IMR-90 (cell line): ENCODE data around the gene IFT25. TPM values are rescaled to one million over a fixed set of nuclear protein-coding genes. Genes with fewer than 3 reads are reported as not detected.
A peak's percentile ranks its signal among the peaks of the same experiment; 100 is the strongest.

Experiments
- ATAC-seq: fragments of 200-7000 bp; cut with Tn5 transposase; 2 replicates; pipeline ENCODE4 v1.9.1; 2020; ENCODE audit warnings: low read depth, mild to moderate bottlenecking, moderate library complexity
- BruUV-seq: library from RNA; stranded (reverse); fragments of 400-500 nt; replicated peaks from 2 replicates; lab custom pipeline; 2021; lab: Mats Ljungman, UMichigan
- CTCF ChIA-PET: fragments of 300-600 bp; formaldehyde crosslinking; extraction: SDS; loops from one replicate; lab custom pipeline; 2021; ENCODE audit warnings: antibody characterized with exemption; lab: Yijun Ruan, JAX
- POLR2A ChIA-PET: fragments of 300-600 bp; sonication (Branson Sonifier 250); formaldehyde crosslinking; loops from one replicate; lab custom pipeline; 2022; ENCODE audit warnings: antibody characterized with exemption; ENCODE audit not compliant: unreplicated experiment; lab: Charles Lee
- DNase-seq: peaks from one replicate; pipeline ENCODE4 v3.0.0; 2013
- H2AFZ ChIP-seq: replicated peaks from 2 replicates; pipeline ENCODE3; 2013; ENCODE audit warnings: low read length, mild to moderate bottlenecking; ENCODE audit not compliant: poor library complexity
- H2AK5ac ChIP-seq: 2 replicates; pipeline ENCODE4 v1.6.1; 2013; ENCODE audit warnings: low read depth, low read length, inconsistent platforms
- H2AK9ac ChIP-seq: replicated peaks from 2 replicates; pipeline ENCODE3; 2013; ENCODE audit warnings: mild to moderate bottlenecking, low read depth, low read length, moderate library complexity; ENCODE audit not compliant: poor library complexity
- H2BK120ac ChIP-seq: 2 replicates; pipeline ENCODE4 v1.6.1; 2013; ENCODE audit warnings: low read depth, low read length, inconsistent platforms
- H2BK15ac ChIP-seq: 3 replicates; pipeline ENCODE4 v1.6.1; 2013; ENCODE audit warnings: low read depth, low read length, inconsistent platforms
- H2BK20ac ChIP-seq: 2 replicates; pipeline ENCODE4 v1.6.1; 2013; ENCODE audit warnings: low read depth, mild to moderate bottlenecking, inconsistent platforms, low read length, moderate library complexity
- H2BK5ac ChIP-seq: 2 replicates; pipeline ENCODE4 v1.6.1; 2013; ENCODE audit warnings: mild to moderate bottlenecking, low read depth, low read length, inconsistent platforms; ENCODE audit not compliant: poor library complexity, severe bottlenecking
- H3K14ac ChIP-seq: replicated peaks from 2 replicates; pipeline ENCODE4 v1.6.1; 2013; ENCODE audit warnings: low read depth, low read length, inconsistent platforms
- H3K18ac ChIP-seq: 2 replicates; pipeline ENCODE4 v1.6.1; 2013; ENCODE audit warnings: low read depth, low read length, control low read depth
- H3K23ac ChIP-seq: 2 replicates; pipeline ENCODE4 v1.6.1; 2013; ENCODE audit warnings: low read depth, low read length, inconsistent platforms
- H3K27ac ChIP-seq: 2 replicates; pipeline ENCODE4 v1.5.1; 2013; ENCODE audit warnings: mild to moderate bottlenecking, control low read depth, low read length; ENCODE audit not compliant: insufficient read depth
- H3K27me3 ChIP-seq: 2 replicates; pipeline ENCODE4 v1.6.1; 2013; ENCODE audit warnings: low read length; ENCODE audit not compliant: control insufficient read depth, insufficient read depth
- H3K36me3 ChIP-seq: 2 replicates; pipeline ENCODE4 v1.6.1; 2013; ENCODE audit warnings: low read length, mixed read lengths; ENCODE audit not compliant: control insufficient read depth, insufficient read depth
- H3K4ac ChIP-seq: 2 replicates; pipeline ENCODE4 v1.6.1; 2013; ENCODE audit warnings: low read depth, low read length, inconsistent platforms
- H3K4me1 ChIP-seq: 2 replicates; pipeline ENCODE4 v1.6.1; 2013; ENCODE audit warnings: low read length, mixed read lengths; ENCODE audit not compliant: control insufficient read depth, insufficient read depth
- H3K4me2 ChIP-seq: 2 replicates; pipeline ENCODE4 v1.6.1; 2013; ENCODE audit warnings: low read depth, mild to moderate bottlenecking, control low read depth, low read length, moderate library complexity
- H3K4me3 ChIP-seq: 2 replicates; pipeline ENCODE4 v1.5.1; 2013; ENCODE audit warnings: low read depth, mild to moderate bottlenecking, control low read depth, low read length, moderate library complexity; ENCODE audit not compliant: insufficient read depth
- H3K56ac ChIP-seq: 2 replicates; pipeline ENCODE4 v1.6.1; 2013; ENCODE audit warnings: low read length, inconsistent platforms; ENCODE audit not compliant: insufficient read depth; ENCODE audit errors: extremely low read depth
- H3K79me1 ChIP-seq, 2 experiments: 2 replicates each; pipeline ENCODE4 v1.6.1; 2013; ENCODE audit warnings: low read length in 2 of 2, inconsistent platforms in 1 of 2, low read depth in 1 of 2
- H3K9ac ChIP-seq: 2 replicates; pipeline ENCODE4 v1.6.1; 2013; ENCODE audit warnings: low read depth, low read length, control low read depth
- H3K9me1 ChIP-seq: 2 replicates; pipeline ENCODE4 v1.6.1; 2013; ENCODE audit warnings: low read length, inconsistent platforms; ENCODE audit not compliant: insufficient read depth
- H3K9me3 ChIP-seq: 2 replicates; pipeline ENCODE4 v1.6.1; 2013; ENCODE audit warnings: low read length; ENCODE audit not compliant: control insufficient read depth, insufficient read depth
- H4K20me1 ChIP-seq: 2 replicates; pipeline ENCODE4 v1.6.1; 2013; ENCODE audit warnings: low read length, inconsistent platforms; ENCODE audit not compliant: insufficient read depth
- H4K5ac ChIP-seq: 2 replicates; pipeline ENCODE4 v1.6.1; 2013; ENCODE audit warnings: mild to moderate bottlenecking, low read depth, low read length, control low read depth
- H4K8ac ChIP-seq, 2 experiments: 2 replicates each; pipeline ENCODE4 v1.6.1; 2013; ENCODE audit warnings: low read depth in 2 of 2, low read length in 2 of 2, control low read depth in 1 of 2, inconsistent platforms in 1 of 2
- H4K91ac ChIP-seq: 2 replicates; pipeline ENCODE4 v1.6.1; 2013; ENCODE audit warnings: low read depth, low read length, inconsistent platforms; ENCODE audit not compliant: insufficient read depth
- CEBPB ChIP-seq: IDR thresholded peaks from 2 replicates; pipeline ENCODE4 v1.6.1; 2012; ENCODE audit warnings: low read depth, low read length, improper control_type of control experiment
- CHD1 ChIP-seq: IDR thresholded peaks from 2 replicates; pipeline ENCODE4 v1.6.1; 2012; ENCODE audit warnings: low read depth, low read length, improper control_type of control experiment
- ELK1 ChIP-seq: fragments of 150-350 bp; IDR thresholded peaks from 2 replicates; pipeline ENCODE4 v1.6.1; 2016; ENCODE audit warnings: low read depth, mild to moderate bottlenecking, low read length, moderate library complexity, borderline replicate concordance
- FOS ChIP-seq: fragments of 150-350 bp; IDR thresholded peaks from 2 replicates; pipeline ENCODE4 v1.6.1; 2016; ENCODE audit warnings: low read depth, low read length
- MAFK ChIP-seq: IDR thresholded peaks from 2 replicates; pipeline ENCODE4 v1.6.1; 2012; ENCODE audit warnings: low read depth, low read length, improper control_type of control experiment
- MXI1 ChIP-seq: IDR thresholded peaks from 2 replicates; pipeline ENCODE4 v1.6.1; 2012; ENCODE audit warnings: low read depth, mild to moderate bottlenecking, low read length, moderate library complexity, borderline replicate concordance
- NFE2L2 ChIP-seq: fragments of 150-350 bp; IDR thresholded peaks from 2 replicates; pipeline ENCODE4 v1.6.1; 2016; ENCODE audit warnings: low read depth, mild to moderate bottlenecking, low read length
- POLR2A ChIP-seq: IDR thresholded peaks from 2 replicates; pipeline ENCODE4 v1.6.1; 2012; ENCODE audit warnings: mild to moderate bottlenecking, low read depth, low read length
- RAD21 ChIP-seq: IDR thresholded peaks from 2 replicates; pipeline ENCODE4 v1.6.1; 2012; ENCODE audit warnings: low read length, improper control_type of control experiment
- RCOR1 ChIP-seq: IDR thresholded peaks from 2 replicates; pipeline ENCODE4 v1.6.1; 2012; ENCODE audit warnings: mild to moderate bottlenecking, low read length, improper control_type of control experiment; ENCODE audit not compliant: insufficient replicate concordance
- RFX5 ChIP-seq: IDR thresholded peaks from 2 replicates; pipeline ENCODE4 v1.8.0; 2012; ENCODE audit warnings: low read depth, mild to moderate bottlenecking, low read length, moderate library complexity
- SMC3 ChIP-seq: fragments of 150-350 bp; IDR thresholded peaks from 2 replicates; pipeline ENCODE4 v1.6.1; 2016; ENCODE audit warnings: low read depth, mild to moderate bottlenecking, antibody characterized with exemption, low read length, moderate library complexity
- WGBS, 2 experiments: methylation state at CpG; one replicate each; pipeline versions ENCODE4 v1.1.5 to v1.1.7; 2013; ENCODE audit warnings: missing lambda C conversion rate in 2 of 2; ENCODE audit not compliant: insufficient read length in 1 of 2; ENCODE audit errors: extremely low coverage in 2 of 2; 5-methylcytosine and 5-hydroxymethylcytosine counted together
- dilution Hi-C: fragments of 300-500 bp; cut with HindIII; formaldehyde crosslinking; loops from one replicate; pipeline ENCODE4 v1.14.3; 2018; ENCODE audit warnings: low sequenced_read_pairs; ENCODE audit not compliant: unreplicated experiment
- in situ Hi-C: fragments of 300-500 bp; cut with MboI; formaldehyde crosslinking; loops from 3 replicates; pipeline ENCODE4 v1.14.3; 2019; ENCODE audit warnings: low sequenced_read_pairs, inconsistent platforms, mixed read lengths
- intact Hi-C: fragments of 100-400 bp; cut with micrococcal nuclease; formaldehyde crosslinking; loops from 2 replicates; pipeline ENCODE4 v1.10.0; 2022
- polyA plus RNA-seq, 3 experiments: library from polyadenylated mRNA; depleted of rRNA; stranded (reverse); fragments of >200 nt; gene quantifications; 2 replicates each; pipeline ENCODE4 v1.2.3, GENCODE V29; 2012; ENCODE audit warnings: low replicate concordance in 1 of 3
- total RNA-seq: library from RNA; depleted of rRNA; stranded (reverse); fragments of >200 nt; gene quantifications from 2 replicates; pipeline ENCODE4 v1.2.3, GENCODE V29; 2012

Gene IFT25
- total and polyA plus RNA-seq, 2 of the 4 experiments (the other 2 are of a cell fraction), result 9.1 to 38.0 TPM

DNA sequence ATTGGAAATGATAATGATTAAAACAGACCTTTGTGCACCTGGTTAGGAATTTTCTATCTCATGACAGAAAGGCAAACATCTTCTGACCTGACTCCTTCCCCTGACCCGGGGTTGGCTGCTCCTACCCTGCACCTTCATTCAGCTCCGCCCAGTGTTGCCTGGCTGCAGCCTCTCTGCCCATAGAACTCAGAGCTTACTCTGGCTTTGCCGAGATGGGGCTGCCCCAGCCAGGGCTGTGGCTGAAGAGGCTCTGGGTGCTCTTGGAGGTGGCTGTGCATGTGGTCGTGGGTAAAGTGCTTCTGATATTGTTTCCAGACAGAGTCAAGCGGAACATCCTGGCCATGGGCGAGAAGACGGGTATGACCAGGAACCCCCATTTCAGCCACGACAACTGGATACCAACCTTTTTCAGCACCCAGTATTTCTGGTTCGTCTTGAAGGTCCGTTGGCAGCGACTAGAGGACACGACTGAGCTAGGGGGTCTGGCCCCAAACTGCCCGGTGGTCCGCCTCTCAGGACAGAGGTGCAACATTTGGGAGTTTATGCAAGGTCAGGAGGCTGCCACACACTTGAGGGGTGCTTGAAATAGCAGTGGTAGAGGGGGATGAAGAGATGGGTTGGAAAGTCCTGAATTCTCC lies 51.4 kb downstream of the IFT25 start, which contains the start of gene DIO1:
Gene DIO1 (plus strand): TSS at position 189 of the 638 bp plus-strand sequence. CDS start 24 bp downstream, at position 213.
- POLR2A ChIA-PET, result interaction anchor here (0.7 kb wide), 1 partner anchor 33 kb away, joined by 4 read pairs; no protein-coding TSS in a partner anchor
- no peaks in the 10 kb centered on the region for H3K36me3 ChIP-seq
- no peak within 1 kb of the TSS for H2BK15ac ChIP-seq
- no TSS peak for BruUV-seq
- H3K27ac ChIP-seq, result no peak within 1 kb of the TSS
- H4K5ac ChIP-seq, result no peak within 1 kb of the TSS
- H2BK120ac ChIP-seq, result no peak within 1 kb of the TSS
- H3K18ac ChIP-seq, result no peak within 1 kb of the TSS
- no peak within 1 kb of the TSS for H3K9ac ChIP-seq
- H3K23ac ChIP-seq, result no peak within 1 kb of the TSS
- 0 out of 2 replicates have a peak within 1 kb of the TSS, but pooled peaks have one; percentile 6 for H3K4ac ChIP-seq
- no peaks in the 10 kb centered on the region for H3K27me3 ChIP-seq
- peaks cover 12% of the 10 kb centered on the region; the same call in 1 of the 2 replicates for H4K20me1 ChIP-seq
- H3K14ac ChIP-seq, result no peak within 1 kb of the TSS
- H3K79me1 ChIP-seq, result peaks cover 3 to 7% of the 10 kb centered on the region in 2 experiments
- no peak within 1 kb of the TSS for H2AK9ac ChIP-seq
- no peak within 1 kb of the TSS for H2BK5ac ChIP-seq
- intact Hi-C loops (no loop called here), dilution Hi-C loops (no loop called here), in situ Hi-C loops (no loop called here)
- WGBS, 2 experiments, result 96% methylated on average over 5 of the region's 14 CpGs; no CpG with 5 or more reads in 1 of the 2 experiments
- TF ChIP-seq RAD21 (no peak), SMC3 (no peak), CHD1 (no peak), RFX5 (no peak), NFE2L2 (no peak), RCOR1 (no peak), MXI1 (no peak), FOS (no peak), CEBPB (no peak), ELK1 (no peak), POLR2A (no peak), MAFK (no peak)
- H3K4me2 ChIP-seq, result no peak within 1 kb of the TSS
- no peak within 1 kb of the TSS for H2AFZ ChIP-seq
- H4K91ac ChIP-seq, result no peak within 1 kb of the TSS
- no peak within 1 kb of the TSS for H3K56ac ChIP-seq
- H3K4me1 ChIP-seq, result peaks cover 17% of the 10 kb centered on the region
- H4K8ac ChIP-seq, result no peak within 1 kb of the TSS
- DNase-seq (no peak), ATAC-seq (no peak)
- no peak within 1 kb of the TSS for H3K4me3 ChIP-seq
- H2AK5ac ChIP-seq, result 0 out of 2 replicates have a peak within 1 kb of the TSS, but pooled peaks have one; percentile 33
- no peak within 1 kb of the TSS for H2BK20ac ChIP-seq
- H3K9me1 ChIP-seq, result peaks cover 18% of the 10 kb centered on the region
- H3K9me3 ChIP-seq, result no peaks in the 10 kb centered on the region
- CTCF ChIA-PET, result no interaction called here
